GM19023 (cell line): ENCODE results near the gene CCBE1.

Experiments
- ATAC-seq: cut with Tn5 transposase; IDR thresholded peaks from one replicate; pipeline ENCODE4 v1.9.1; 2021; ENCODE audit warnings: mild to moderate bottlenecking, moderate library complexity; ENCODE audit not compliant: unreplicated experiment

Gene CCBE1

DNA sequence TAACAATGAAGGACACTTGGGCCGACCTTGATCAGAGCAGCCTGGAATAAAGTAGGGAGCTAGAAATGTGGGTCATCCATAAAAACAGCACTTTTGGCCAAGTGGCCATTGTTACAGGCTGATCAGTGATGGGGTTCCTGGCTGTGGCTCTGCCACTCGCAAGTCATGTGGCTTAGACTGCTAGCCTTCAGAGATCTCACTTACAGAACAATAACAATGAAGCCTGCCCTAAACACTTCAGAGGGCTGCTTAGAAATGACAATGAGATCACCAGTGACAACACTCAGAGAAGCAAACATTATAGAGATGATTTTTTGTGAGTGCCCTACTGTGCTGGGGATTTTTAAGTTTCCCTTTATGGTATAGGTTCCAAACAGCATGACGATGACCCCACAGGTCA lies 230.2 kb downstream of the CCBE1 start:
- ATAC-seq, result no peak

GRCh38 chr18:59464486-59464885 lies 232.7 kb downstream of the CCBE1 start:
- ATAC-seq, result no peak

DNA sequence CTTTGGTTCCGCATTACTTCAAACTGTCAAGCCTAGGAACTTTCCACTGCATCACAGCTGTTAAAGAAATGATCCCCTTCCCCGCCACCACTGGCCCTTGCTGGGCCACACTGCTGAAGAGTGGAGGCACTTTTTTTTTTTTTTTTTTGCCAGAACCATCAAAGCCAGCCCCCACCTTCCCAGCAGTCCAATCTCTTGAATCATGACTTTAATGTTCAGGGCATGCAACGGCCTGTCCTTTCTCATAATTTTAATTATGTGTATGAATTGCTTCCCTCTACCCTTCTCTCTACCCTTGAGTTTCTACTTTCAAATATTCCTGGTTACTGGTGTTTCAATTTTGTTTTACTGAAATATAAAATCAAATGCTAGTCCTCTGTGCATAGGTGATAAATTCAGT lies 236.1 kb downstream of the CCBE1 start:
- no peak for ATAC-seq

DNA sequence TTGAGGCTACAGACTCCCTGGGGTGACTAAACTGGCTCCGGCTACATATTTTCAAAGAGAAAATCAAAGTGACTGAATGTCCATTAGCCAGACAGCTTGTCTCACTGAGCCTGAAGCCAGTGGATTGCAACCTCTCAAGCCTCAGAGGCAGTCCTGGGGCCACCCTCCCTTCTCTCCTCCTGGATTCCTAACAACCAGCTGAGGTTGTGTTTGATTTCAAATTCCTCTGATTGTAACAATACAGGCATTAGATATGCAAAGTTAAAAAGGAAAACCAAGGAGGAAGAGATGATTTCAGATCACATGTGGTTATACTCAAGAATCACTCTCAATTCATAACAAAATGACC lies 237.2 kb downstream of the CCBE1 start:
- no peak for ATAC-seq

DNA sequence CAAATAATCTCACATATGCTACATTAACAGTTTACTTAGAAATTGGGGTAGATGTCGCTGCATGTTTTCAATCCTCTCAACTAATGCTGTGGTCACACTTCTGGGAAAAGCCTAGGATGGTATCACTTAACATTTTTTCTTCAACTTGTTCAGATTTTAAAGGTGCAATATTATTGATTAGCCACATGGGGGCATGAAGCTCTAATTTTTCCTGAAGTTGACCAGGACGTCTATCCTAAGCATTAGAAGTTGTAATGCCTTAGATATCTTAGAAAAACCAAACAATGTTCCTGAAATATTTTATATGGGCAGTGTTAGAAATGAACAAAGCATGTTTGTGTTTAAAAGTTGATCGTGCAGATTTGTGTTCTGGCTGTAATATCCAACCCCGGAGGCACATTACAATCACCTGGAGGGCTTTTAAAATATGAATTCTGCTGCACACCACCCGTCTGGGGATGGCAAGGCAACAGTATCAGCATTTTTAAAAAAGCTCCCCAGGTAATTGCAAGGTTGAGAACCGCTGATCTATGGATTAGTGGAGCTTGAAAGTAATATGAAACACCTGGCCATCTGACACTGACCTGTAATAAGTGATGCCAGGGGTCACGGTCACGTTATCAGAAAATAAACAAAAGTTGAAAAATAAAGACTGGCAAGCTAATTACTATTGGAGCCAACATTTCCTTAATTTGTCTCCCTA lies 237.7 kb downstream of the CCBE1 start:
- no peak for ATAC-seq

GRCh38 chr18:59458575-59458974 lies 238.6 kb downstream of the CCBE1 start:
- no peak for ATAC-seq

GRCh38 chr18:59456657-59457056 lies 240.6 kb downstream of the CCBE1 start:
- ATAC-seq, result no peak

- no peak for ATAC-seq
Measured at GRCh38 chr18:59455728-59456276, 241.4 kb downstream of the CCBE1 start.

DNA sequence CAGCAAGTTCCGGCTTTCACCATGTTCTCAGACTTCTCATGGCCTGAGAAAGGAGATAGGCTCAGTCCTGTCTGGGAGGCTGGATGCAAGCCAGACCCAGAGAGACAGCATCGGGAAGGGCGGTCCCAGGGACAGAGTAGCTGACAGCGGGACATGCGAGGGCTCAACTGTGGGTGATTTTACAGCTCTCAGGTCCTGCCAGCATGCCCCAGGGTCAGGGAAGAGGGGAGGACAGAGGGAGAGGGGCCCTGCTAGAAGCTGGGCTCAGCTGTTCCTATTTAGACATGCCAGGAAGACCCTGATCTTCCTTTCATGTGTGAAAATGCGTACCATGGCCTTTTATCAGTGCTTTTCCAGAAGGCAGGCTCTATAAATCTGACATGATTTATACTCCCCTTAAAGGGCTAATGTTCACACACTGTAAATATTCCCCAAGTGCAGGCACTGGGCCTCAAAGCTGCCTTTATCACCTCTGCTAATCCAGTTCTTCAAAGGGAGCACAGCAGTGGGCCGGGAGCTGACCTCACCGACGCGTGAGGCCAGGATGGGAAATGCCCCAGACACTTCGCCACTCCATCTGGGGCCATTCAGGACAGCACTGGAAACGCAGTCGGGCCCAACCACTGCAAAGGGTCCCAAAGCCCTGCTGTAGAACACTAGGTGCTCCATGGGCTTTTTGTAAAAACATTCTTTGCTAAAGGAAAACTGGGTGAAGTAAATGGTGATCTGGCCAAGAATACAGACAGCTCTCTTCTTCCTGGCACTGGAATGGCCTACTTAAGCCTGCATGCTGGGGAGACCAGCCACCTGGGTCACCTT lies 242.1 kb downstream of the CCBE1 start:
- ATAC-seq, result no peak

DNA sequence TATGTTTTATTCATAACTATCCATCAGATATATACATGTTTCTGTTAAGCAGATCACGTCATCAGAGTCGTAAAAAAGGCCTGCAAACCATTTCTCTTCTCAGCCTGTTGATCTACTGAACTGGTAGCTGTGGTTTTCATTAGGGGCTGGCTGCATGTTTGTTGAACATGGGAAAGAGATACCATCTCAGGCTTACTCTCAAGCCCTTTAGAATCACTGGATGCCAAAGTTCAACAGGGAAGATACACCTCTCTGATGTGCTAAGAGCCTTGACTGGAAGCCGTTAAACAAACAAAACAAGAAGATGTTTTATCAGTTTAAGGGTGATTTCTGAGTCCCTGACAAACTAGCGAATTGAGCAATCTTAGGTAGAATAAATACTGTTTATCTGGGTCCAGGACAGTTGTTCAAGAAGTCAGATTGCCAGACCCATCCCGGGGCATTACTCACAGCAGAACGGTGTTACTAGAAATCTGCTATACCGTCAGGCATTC lies 243.7 kb downstream of the CCBE1 start:
- no peak for ATAC-seq

DNA sequence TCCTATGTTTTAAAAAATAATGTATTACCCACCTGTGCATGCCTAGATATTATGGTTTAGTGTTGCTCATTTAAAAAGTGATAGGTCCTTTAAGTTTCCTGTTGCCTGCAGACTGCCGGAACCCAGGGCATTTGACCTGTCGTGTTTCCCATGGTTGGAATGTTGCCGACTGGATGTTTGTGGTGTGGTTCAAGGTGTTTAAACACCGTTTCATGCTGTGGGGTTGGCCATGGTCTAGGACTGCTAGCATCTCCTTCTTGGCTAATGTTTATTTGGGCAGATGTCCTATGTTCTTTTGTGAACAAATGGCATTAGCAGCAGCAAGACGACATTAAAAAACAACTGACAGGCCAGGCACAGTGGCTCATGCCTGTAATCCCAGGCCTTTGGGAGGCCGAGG lies 245.3 kb downstream of the CCBE1 start:
- no peak for ATAC-seq

DNA sequence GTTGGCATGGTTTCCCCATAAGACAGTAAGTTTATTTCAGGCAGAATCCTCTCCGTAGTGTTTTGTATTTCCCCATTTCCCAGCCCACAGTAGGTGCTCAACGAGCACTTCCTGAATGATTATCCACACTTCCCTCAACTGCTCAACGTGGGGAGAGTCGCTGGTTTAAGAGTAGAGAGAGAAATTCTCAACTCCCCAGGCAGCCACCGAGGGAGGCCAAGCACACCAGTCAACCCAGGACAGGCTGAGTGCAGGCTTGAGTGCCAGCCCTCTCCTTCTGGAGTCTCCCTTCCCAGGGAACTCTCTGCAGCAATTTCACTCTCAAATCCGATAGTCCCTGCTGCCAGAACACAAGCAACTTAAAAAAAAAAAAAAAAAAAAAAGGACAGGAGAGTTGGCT lies 246.2 kb downstream of the CCBE1 start:
- ATAC-seq, result no peak

DNA sequence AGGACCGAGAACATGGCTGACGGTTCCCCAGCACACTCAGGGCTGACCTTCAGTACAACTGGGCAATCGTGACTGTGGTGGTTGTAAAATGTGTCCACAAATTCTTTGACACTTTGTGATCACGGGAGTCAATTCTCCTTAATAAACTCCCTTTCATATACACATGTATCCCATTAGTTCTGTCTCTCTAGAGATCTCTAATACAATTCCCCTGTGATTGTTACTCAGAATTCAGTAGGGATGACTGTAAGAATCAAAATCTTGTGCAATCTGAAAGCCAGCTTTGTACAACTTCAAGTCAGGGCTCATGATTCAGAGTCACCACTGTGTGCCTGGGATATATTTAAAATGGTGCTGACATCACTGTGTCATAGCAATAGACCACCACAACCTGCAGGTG lies 248.7 kb downstream of the CCBE1 start:
- ATAC-seq, result no peak

DNA sequence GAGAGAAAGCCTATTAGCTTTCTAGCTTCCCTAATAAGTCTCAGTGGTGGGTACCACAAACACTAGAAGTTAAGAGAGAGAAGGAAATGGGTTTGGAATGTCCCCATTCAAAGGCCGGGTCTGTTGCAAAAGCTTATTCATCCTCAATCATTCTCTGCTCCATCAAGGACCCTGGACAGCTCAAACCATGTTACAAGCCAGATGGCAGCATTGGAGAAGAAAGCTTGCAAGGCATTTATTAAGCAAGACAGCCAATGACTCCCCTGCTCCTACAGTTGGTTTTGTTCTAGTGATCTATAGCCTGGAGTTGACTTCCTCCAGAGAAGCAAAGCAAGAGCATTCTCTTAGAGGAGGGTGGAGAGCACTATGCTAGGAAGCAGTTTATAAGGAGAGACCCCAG lies 251.2 kb downstream of the CCBE1 start:
- no peak for ATAC-seq

GRCh38 chr18:59437851-59438569 lies 259.2 kb downstream of the CCBE1 start:
- ATAC-seq, result no peak

- ATAC-seq, result no peak
Measured at GRCh38 chr18:59432803-59433597, 264.2 kb downstream of the CCBE1 start.

GRCh38 chr18:59431131-59431530 lies 266.1 kb downstream of the CCBE1 start:
- no peak for ATAC-seq

- ATAC-seq, result no peak
Measured at GRCh38 chr18:59429608-59430007, 267.6 kb downstream of the CCBE1 start.

GRCh38 chr18:59428018-59428417 lies 269.2 kb downstream of the CCBE1 start:
- no peak for ATAC-seq

GRCh38 chr18:59426855-59427254 lies 270.4 kb downstream of the CCBE1 start:
- no peak for ATAC-seq

- ATAC-seq, result no peak
Measured at GRCh38 chr18:59423259-59423658, 274.0 kb downstream of the CCBE1 start.
